HEK293 (cell line): ENCODE measurements around the gene C1QL1.

Experiments used
- ATF2 ChIP-seq: fragments of 450-650 bp; formaldehyde crosslinking; IDR thresholded peaks from 2 replicates; pipeline ENCODE4 v1.5.1; 2016; ENCODE audit warnings: missing biosample characterization, missing genetic modification characterization, low read depth
- HOXA7 ChIP-seq: sonication (generic); formaldehyde crosslinking; IDR thresholded peaks from 2 replicates; pipeline ENCODE4 v1.8.1; 2022; ENCODE audit warnings: missing genetic modification reagents, borderline replicate concordance
- PRDM1 ChIP-seq: fragments of 450-650 bp; formaldehyde crosslinking; IDR thresholded peaks from 2 replicates; pipeline ENCODE4; 2016; ENCODE audit warnings: missing biosample characterization, missing genetic modification characterization
- REST ChIP-seq: fragments of 450-650 bp; formaldehyde crosslinking; IDR thresholded peaks from 2 replicates; pipeline ENCODE4 v1.5.1; 2016; ENCODE audit warnings: missing biosample characterization, missing genetic modification characterization
- SCRT2 ChIP-seq: fragments of 450-650 bp; formaldehyde crosslinking; IDR thresholded peaks from 2 replicates; pipeline ENCODE4 v1.5.1; 2016; ENCODE audit warnings: missing biosample characterization, missing genetic modification characterization
- SP2 ChIP-seq: fragments of 450-650 bp; formaldehyde crosslinking; IDR thresholded peaks from 2 replicates; pipeline ENCODE4 v1.5.1; 2016; ENCODE audit warnings: missing biosample characterization, missing genetic modification characterization
- SP3 ChIP-seq: fragments of 450-650 bp; formaldehyde crosslinking; IDR thresholded peaks from 2 replicates; pipeline ENCODE4 v1.5.1; 2016; ENCODE audit warnings: missing biosample characterization, missing genetic modification characterization
- ZBTB10 ChIP-seq: fragments of 450-650 bp; formaldehyde crosslinking; IDR thresholded peaks from 2 replicates; pipeline ENCODE4 v1.5.1; 2016; ENCODE audit warnings: missing biosample characterization, missing genetic modification characterization
- ZIC2 ChIP-seq: fragments of 450-650 bp; formaldehyde crosslinking; IDR thresholded peaks from 2 replicates; pipeline ENCODE4 v1.5.1; 2016; ENCODE audit warnings: missing biosample characterization, missing genetic modification characterization
- ZNF10 ChIP-seq: fragments of 450-650 bp; formaldehyde crosslinking; IDR thresholded peaks from 2 replicates; pipeline ENCODE4 v1.5.1; 2017; ENCODE audit warnings: missing biosample characterization, missing genetic modification characterization
- ZNF19 ChIP-seq: fragments of 450-650 bp; formaldehyde crosslinking; IDR thresholded peaks from 2 replicates; pipeline ENCODE4; 2016; ENCODE audit warnings: missing biosample characterization, missing genetic modification characterization, low read depth
- ZNF202 ChIP-seq: fragments of 450-650 bp; formaldehyde crosslinking; IDR thresholded peaks from 2 replicates; pipeline ENCODE4 v1.5.1; 2016; ENCODE audit warnings: missing biosample characterization, missing genetic modification characterization, borderline replicate concordance
- ZNF239 ChIP-seq: fragments of 450-650 bp; formaldehyde crosslinking; IDR thresholded peaks from 2 replicates; pipeline ENCODE4 v1.5.1; 2016; ENCODE audit warnings: missing biosample characterization, missing genetic modification characterization
- ZNF335 ChIP-seq: fragments of 450-650 bp; formaldehyde crosslinking; conservative IDR thresholded peaks from 2 replicates; pipeline ENCODE4 v1.5.1; 2016; ENCODE audit warnings: missing biosample characterization, missing genetic modification characterization
- ZNF350 ChIP-seq: fragments of 450-650 bp; formaldehyde crosslinking; IDR thresholded peaks from 2 replicates; pipeline ENCODE4 v1.5.0; 2017; ENCODE audit warnings: missing biosample characterization, mild to moderate bottlenecking, missing genetic modification characterization
- ZNF404 ChIP-seq: fragments of 450-650 bp; formaldehyde crosslinking; IDR thresholded peaks from 2 replicates; pipeline ENCODE4 v1.5.1; 2017; ENCODE audit warnings: missing biosample characterization, missing genetic modification characterization
- ZNF510 ChIP-seq: fragments of 450-650 bp; formaldehyde crosslinking; IDR thresholded peaks from 2 replicates; pipeline ENCODE4 v1.5.1; 2018; ENCODE audit warnings: mild to moderate bottlenecking, missing genetic modification characterization, missing biosample characterization; ENCODE audit not compliant: insufficient replicate concordance
- ZNF530 ChIP-seq: fragments of 450-650 bp; formaldehyde crosslinking; IDR thresholded peaks from 2 replicates; pipeline ENCODE4 v1.5.1; 2016; ENCODE audit warnings: low read depth, missing biosample characterization, missing genetic modification characterization
- ZNF560 ChIP-seq: fragments of 450-650 bp; formaldehyde crosslinking; IDR thresholded peaks from 2 replicates; pipeline ENCODE4 v1.5.1; 2017; ENCODE audit warnings: missing biosample characterization, missing genetic modification characterization, borderline replicate concordance
- ZNF600 ChIP-seq: fragments of 450-650 bp; formaldehyde crosslinking; IDR thresholded peaks from 2 replicates; pipeline ENCODE4 v1.5.1; 2016; ENCODE audit warnings: missing biosample characterization, missing genetic modification characterization
- ZNF645 ChIP-seq: fragments of 450-650 bp; formaldehyde crosslinking; IDR thresholded peaks from 2 replicates; pipeline ENCODE4; 2016; ENCODE audit warnings: missing biosample characterization, missing genetic modification characterization
- ZNF660 ChIP-seq: fragments of 450-650 bp; IDR thresholded peaks from 2 replicates; pipeline ENCODE4 v1.5.1; 2018; ENCODE audit warnings: missing biosample characterization, mild to moderate bottlenecking, missing genetic modification characterization
- ZNF701 ChIP-seq: fragments of 450-650 bp; formaldehyde crosslinking; IDR thresholded peaks from 2 replicates; pipeline ENCODE4 v1.5.1; 2016; ENCODE audit warnings: missing biosample characterization, missing genetic modification characterization
- ZNF704 ChIP-seq: fragments of 450-650 bp; formaldehyde crosslinking; IDR thresholded peaks from 2 replicates; pipeline ENCODE4 v1.5.1; 2016; ENCODE audit warnings: missing biosample characterization, missing genetic modification characterization
- ZNF707 ChIP-seq: fragments of 450-650 bp; formaldehyde crosslinking; IDR thresholded peaks from 2 replicates; pipeline ENCODE4 v1.5.1; 2016; ENCODE audit warnings: missing biosample characterization, missing genetic modification characterization
- ZNF776 ChIP-seq: fragments of 450-650 bp; formaldehyde crosslinking; IDR thresholded peaks from 2 replicates; pipeline ENCODE4 v1.5.0; 2017; ENCODE audit warnings: missing biosample characterization, missing genetic modification characterization, borderline replicate concordance
- ZSCAN16 ChIP-seq: fragments of 450-650 bp; formaldehyde crosslinking; IDR thresholded peaks from 2 replicates; pipeline ENCODE4 v1.5.1; 2016; ENCODE audit warnings: missing biosample characterization, missing genetic modification characterization
- ZSCAN23 ChIP-seq: fragments of 450-650 bp; formaldehyde crosslinking; IDR thresholded peaks from 2 replicates; pipeline ENCODE4 v1.5.1; 2016; ENCODE audit warnings: missing biosample characterization, missing genetic modification characterization

The C1QL1 gene

GRCh38 chr17:44997733-44998520 is 29.8 kb upstream of the C1QL1 start (continued):
- TF ChIP-seq ZNF704 (tag by site-specific recombination) (no peak), ZNF239 (tag by site-specific recombination) (no peak), ATF2 (no peak), ZNF404 (tag by site-specific recombination) (no peak), ZSCAN23 (tag by site-specific recombination) (no peak), REST (no peak), ZNF202 (no peak), SCRT2 (tag by site-specific recombination) (no peak), ZNF776 (tag by site-specific recombination) (no peak), HOXA7 (CRISPR knock-in tag) (no peak), ZNF19 (tag by site-specific recombination) (no peak), SP3 (tag by site-specific recombination) (no peak), ZNF707 (tag by site-specific recombination) (no peak), ZIC2 (tag by site-specific recombination) (peak; percentile 56), ZNF701 (tag by site-specific recombination) (no peak), ZNF600 (tag by site-specific recombination) (0 out of 2 replicates have a peak, but pooled peaks have one; percentile 21), ZNF645 (tag by site-specific recombination) (no peak), PRDM1 (tag by site-specific recombination) (no peak), ZNF530 (no peak), ZNF10 (tag by site-specific recombination) (no peak), ZNF510 (tag by site-specific recombination) (no peak), ZNF335 (tag by site-specific recombination) (no peak), ZNF660 (tag by site-specific recombination) (no peak), ZBTB10 (no peak), ZNF560 (tag by site-specific recombination) (no peak), ZSCAN16 (tag by site-specific recombination) (no peak), ZNF350 (tag by site-specific recombination) (no peak), SP2 (tag by site-specific recombination) (peak; percentile 17; the same call in 1 of the 2 replicates)
